Endodermal cell (in vitro differentiated cells): ENCODE data around the gene RRAD. TPM values are rescaled to one million over a fixed set of nuclear protein-coding genes. Genes with fewer than 3 reads are reported as not detected.

Experiments used
- DNase-seq: peaks from one replicate; pipeline ENCODE4 v3.0.0-alpha.2; 2017
- H3K27ac ChIP-seq: 2 replicates; pipeline ENCODE4 v1.5.1; 2013; ENCODE audit warnings: mild to moderate bottlenecking, low read depth, low read length, moderate library complexity
- H3K27me3 ChIP-seq: 2 replicates; pipeline ENCODE4 v1.6.1; 2013; ENCODE audit warnings: mild to moderate bottlenecking, low read length, moderate library complexity; ENCODE audit not compliant: insufficient read depth, control insufficient read depth, poor library complexity, severe bottlenecking
- H3K36me3 ChIP-seq: 2 replicates; pipeline ENCODE4 v1.7.0; 2013; ENCODE audit warnings: mild to moderate bottlenecking, low read length, moderate library complexity; ENCODE audit not compliant: control insufficient read depth, insufficient read depth
- H3K4me1 ChIP-seq: one replicate; pipeline ENCODE4 v1.7.0; 2013; ENCODE audit warnings: low read length; ENCODE audit not compliant: control insufficient read depth, insufficient read depth
- H3K4me3 ChIP-seq: 2 replicates; pipeline ENCODE4 v1.5.1; 2013; ENCODE audit warnings: mild to moderate bottlenecking, low read length, moderate library complexity
- H3K9ac ChIP-seq: 2 replicates; pipeline ENCODE4 v1.6.1; 2013; ENCODE audit warnings: mild to moderate bottlenecking, low read length, moderate library complexity; ENCODE audit not compliant: poor library complexity, severe bottlenecking; ENCODE audit errors: extremely low read depth
- H3K9me3 ChIP-seq: 2 replicates; pipeline ENCODE4 v1.6.1; 2013; ENCODE audit warnings: mild to moderate bottlenecking, low read length, moderate library complexity; ENCODE audit not compliant: control insufficient read depth
- H3K27ac Mint-ChIP-seq: 2 replicates; pipeline ENCODE4 v1.8.0; 2020; ENCODE audit warnings: mixed read lengths
- H3K27me3 Mint-ChIP-seq: 2 replicates; pipeline ENCODE4 v1.8.0; 2021; ENCODE audit warnings: mild to moderate bottlenecking, mixed read lengths; ENCODE audit not compliant: insufficient read depth
- H3K36me3 Mint-ChIP-seq: 2 replicates; pipeline ENCODE4 v1.8.0; 2020; ENCODE audit warnings: low read depth, mixed read lengths
- H3K4me1 Mint-ChIP-seq: 2 replicates; pipeline ENCODE4 v1.8.0; 2020; ENCODE audit warnings: mixed read lengths
- H3K4me3 Mint-ChIP-seq: 2 replicates; pipeline ENCODE4 v1.8.0; 2020; ENCODE audit warnings: mild to moderate bottlenecking, moderate library complexity, mixed read lengths
- H3K9me3 Mint-ChIP-seq: 2 replicates; pipeline ENCODE4 v1.8.0; 2020; ENCODE audit warnings: mild to moderate bottlenecking, mixed read lengths
- CTCF ChIP-seq: fragments of 200-600 bp; sonication (generic); conservative IDR thresholded peaks from 2 replicates; pipeline ENCODE4 v1.5.0; 2021; ENCODE audit warnings: antibody characterized with exemption, mild to moderate bottlenecking
- WGBS, 2 experiments: methylation state at CpG; one replicate each; pipeline versions ENCODE4 v1.1.5 to v1.1.7; 2013; ENCODE audit warnings: missing lambda C conversion rate in 2 of 2, mixed read lengths in 1 of 2; ENCODE audit not compliant: insufficient coverage in 1 of 2, insufficient read length in 1 of 2; 5-methylcytosine and 5-hydroxymethylcytosine counted together
- total RNA-seq, 2 donors: library from RNA; stranded (reverse); fragmentation: NEBNext Ultra II Directional in 1 of 2; extraction: Animal tissue kit (Norgen Biotek cat#: 25700) in 1 of 2; gene quantifications; 2 replicates in 1 of 2; 3 replicates in 1 of 2; pipeline ENCODE4 v1.2.1, GENCODE V29; 2021

The RRAD gene
- total RNA-seq, 2 donors from 2014 or later = 0.55 TPM; not detected in 1

GRCh38 chr16:66894948-66895688, 30.2 kb downstream of the RRAD start:
- H3K27me3 Mint-ChIP-seq = peaks cover under 1% of the 10 kb centered on the region
- H3K27ac Mint-ChIP-seq = no peak overlapping the region

DNA sequence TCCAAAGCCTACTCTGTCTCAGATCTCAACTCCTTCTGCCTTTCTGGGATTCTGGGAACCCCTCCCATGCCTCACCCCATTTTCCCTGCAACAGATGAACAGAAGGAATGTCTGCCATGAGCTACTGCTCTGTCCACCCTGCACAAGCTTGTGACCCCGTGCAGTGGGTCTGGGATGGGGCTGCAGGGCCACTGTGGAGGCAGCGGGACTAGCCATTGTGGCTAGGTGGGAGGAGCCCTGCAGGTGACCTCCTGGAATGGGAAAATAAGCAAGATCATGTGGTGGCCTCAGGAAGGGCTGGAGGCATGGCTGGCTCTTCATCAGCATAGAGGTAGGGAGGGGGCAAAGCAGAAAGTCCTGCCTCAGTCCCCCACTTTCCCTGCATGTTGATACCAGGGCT, 31.3 kb downstream of the RRAD start:
- H3K36me3 Mint-ChIP-seq = no peaks in the 10 kb centered on the region
- Histone ChIP-seq H3K9me3 (no peaks in the 10 kb centered on the region), H3K27me3 (no peaks in the 10 kb centered on the region), H3K4me1 (no peaks in the 10 kb centered on the region), H3K27ac (no peak overlapping the region), H3K9ac (no peak overlapping the region), H3K4me3 (no peak overlapping the region), H3K36me3 (peaks cover 5% of the 10 kb centered on the region)
- H3K4me3 Mint-ChIP-seq = no peak overlapping the region
- TF ChIP-seq CTCF = no peak
- DNase-seq = no peak
- H3K27me3 Mint-ChIP-seq = no peaks in the 10 kb centered on the region
- WGBS, 2 experiments = 90 to 100% methylated on average over 1 to 2 of the region's 2 CpGs
- H3K9me3 Mint-ChIP-seq = no peaks in the 10 kb centered on the region
- no peak overlapping the region for H3K27ac Mint-ChIP-seq
- peaks cover 4% of the 10 kb centered on the region for H3K4me1 Mint-ChIP-seq

More at GRCh38 chr16:66894948-66895688, 30.2 kb downstream of the RRAD start:
- Histone ChIP-seq H3K9ac (no peak overlapping the region), H3K9me3 (no peaks in the 10 kb centered on the region), H3K4me1 (peaks cover 6% of the 10 kb centered on the region), H3K27ac (no peak overlapping the region), H3K36me3 (peaks cover 5% of the 10 kb centered on the region), H3K4me3 (no peak overlapping the region), H3K27me3 (no peaks in the 10 kb centered on the region)
- H3K4me3 Mint-ChIP-seq = no peak overlapping the region
- DNase-seq = peak; percentile 89
- peaks cover 11% of the 10 kb centered on the region for H3K4me1 Mint-ChIP-seq
- H3K36me3 Mint-ChIP-seq = no peaks in the 10 kb centered on the region
- H3K9me3 Mint-ChIP-seq = no peaks in the 10 kb centered on the region
- TF ChIP-seq CTCF = peak; percentile 92
- 71 to 86% methylated on average over 5 to 11 of the region's 11 CpGs for WGBS, 2 experiments

DNA sequence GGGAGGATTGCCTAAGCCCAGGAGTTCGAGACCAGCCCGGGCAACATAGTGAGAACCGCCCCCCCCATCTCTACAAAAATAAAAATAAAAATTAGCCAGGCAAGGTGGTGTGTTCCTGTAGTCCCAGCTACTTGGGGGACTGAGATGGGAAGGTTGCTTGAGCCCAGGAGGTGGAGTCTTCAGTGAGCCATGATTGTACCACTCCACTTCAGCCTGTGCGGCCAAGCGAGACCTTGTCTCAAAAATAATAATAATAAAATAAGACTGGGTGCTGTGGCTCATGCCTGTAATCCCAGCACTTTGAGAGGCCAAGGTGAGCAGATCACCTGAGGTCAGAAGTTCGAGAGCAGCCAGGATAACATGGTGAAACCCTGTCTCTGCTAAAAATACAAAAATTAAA, 33.5 kb downstream of the RRAD start:
- no peaks in the 10 kb centered on the region for H3K27me3 ChIP-seq
- H3K9me3 ChIP-seq = no peaks in the 10 kb centered on the region
- no peak overlapping the region for H3K4me3 ChIP-seq
- Mint-ChIP-seq H3K27ac (no peak overlapping the region), H3K27me3 (no peaks in the 10 kb centered on the region), H3K9me3 (no peaks in the 10 kb centered on the region), H3K4me1 (peaks cover 11% of the 10 kb centered on the region), H3K4me3 (no peak overlapping the region), H3K36me3 (peaks cover 10% of the 10 kb centered on the region)
- peaks cover 5% of the 10 kb centered on the region for H3K4me1 ChIP-seq
- 86 to 91% methylated on average over 2 to 5 of the region's 6 CpGs for WGBS, 2 experiments
- H3K36me3 ChIP-seq = peaks cover 5% of the 10 kb centered on the region
- no peak overlapping the region for H3K9ac ChIP-seq
- no peak for TF ChIP-seq CTCF
- no peak for DNase-seq
- no peak overlapping the region for H3K27ac ChIP-seq
